GM18502 (cell line): ENCODE results near the gene CPT1B.

Source experiments
- ATAC-seq: cut with Tn5 transposase; IDR thresholded peaks from one replicate; pipeline ENCODE4 v1.9.1; 2021; ENCODE audit warnings: mild to moderate bottlenecking; ENCODE audit not compliant: unreplicated experiment, poor library complexity

CPT1B gene

DNA sequence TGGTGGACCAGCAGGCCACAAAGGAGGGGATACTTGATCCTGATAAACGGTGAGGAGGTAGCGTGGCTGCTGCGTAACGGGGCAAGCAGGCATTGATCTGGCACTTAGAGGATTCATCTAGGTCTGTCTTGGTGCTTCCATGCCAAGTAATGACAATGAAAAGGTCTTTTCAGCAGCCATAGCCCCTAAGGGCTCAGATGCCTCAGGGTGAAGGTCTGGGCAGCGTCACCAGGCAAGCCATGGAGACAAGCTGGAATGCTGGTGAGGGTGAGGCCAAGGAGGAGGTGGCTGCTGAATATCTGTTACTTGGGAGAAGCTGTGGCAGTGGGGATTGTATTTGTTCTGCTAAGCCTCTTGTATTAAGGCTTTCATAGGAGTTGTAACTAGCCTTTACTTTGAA is 9.2 kb upstream of the CPT1B start:
- no peak for ATAC-seq

DNA sequence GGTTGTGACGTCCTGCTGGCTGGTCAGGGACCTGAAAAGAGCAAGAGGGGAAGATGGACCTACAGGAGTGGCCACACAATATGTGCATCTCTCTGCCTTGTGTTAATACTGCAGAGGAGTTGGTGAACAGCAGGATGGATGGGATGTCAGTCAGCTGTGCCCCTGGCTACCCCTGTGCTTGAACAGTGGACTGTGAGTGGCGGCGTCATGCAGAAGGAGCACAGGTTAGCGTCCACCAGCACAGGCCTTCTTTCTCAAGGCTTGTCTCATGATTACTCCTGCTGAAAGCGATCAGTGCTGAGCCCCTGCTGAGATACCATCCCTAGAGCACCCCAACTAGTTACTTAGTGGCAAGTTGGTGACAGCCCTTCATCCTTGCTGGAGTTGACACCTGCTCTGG is 8.2 kb upstream of the CPT1B start:
- ATAC-seq: no peak

DNA sequence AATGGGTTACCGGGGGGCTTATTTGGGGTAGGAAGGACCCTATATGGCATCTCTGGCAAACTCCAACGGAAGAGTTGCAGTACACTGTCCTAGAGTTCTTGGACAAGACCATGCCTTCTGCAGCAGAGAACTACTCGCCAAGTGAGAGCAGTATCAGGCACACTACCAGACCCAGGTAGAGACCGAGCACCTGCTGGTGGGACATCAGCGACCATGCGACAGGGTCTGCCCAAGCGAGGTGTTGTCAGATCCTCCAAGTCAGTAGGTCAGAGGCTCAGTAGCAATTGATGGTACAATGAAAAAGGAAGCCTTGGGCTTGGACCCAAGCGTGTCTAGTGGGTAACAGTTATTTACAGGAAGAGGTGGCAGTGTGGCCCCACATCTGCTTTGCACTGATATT is 7.6 kb upstream of the CPT1B start:
- no peak for ATAC-seq

DNA sequence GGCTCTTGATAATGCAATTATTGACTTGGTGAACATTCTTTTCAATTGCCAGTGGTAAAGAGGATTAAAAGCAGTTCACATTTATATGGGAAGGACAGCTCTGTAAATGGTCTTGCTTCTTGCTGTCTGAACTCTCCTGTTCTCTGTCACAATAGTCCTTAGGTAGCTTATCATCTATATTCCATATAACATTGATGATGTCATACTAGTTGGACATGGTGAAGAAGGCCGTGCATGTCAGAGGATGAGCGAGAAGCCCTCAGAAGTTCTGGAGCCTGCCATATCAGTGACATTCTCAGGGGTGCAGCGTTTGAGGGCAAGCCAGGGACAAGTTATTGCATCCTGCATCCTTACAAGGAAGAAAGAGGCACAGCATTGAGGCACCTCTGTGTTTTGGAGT is 7.0 kb upstream of the CPT1B start:
- no peak for ATAC-seq

DNA sequence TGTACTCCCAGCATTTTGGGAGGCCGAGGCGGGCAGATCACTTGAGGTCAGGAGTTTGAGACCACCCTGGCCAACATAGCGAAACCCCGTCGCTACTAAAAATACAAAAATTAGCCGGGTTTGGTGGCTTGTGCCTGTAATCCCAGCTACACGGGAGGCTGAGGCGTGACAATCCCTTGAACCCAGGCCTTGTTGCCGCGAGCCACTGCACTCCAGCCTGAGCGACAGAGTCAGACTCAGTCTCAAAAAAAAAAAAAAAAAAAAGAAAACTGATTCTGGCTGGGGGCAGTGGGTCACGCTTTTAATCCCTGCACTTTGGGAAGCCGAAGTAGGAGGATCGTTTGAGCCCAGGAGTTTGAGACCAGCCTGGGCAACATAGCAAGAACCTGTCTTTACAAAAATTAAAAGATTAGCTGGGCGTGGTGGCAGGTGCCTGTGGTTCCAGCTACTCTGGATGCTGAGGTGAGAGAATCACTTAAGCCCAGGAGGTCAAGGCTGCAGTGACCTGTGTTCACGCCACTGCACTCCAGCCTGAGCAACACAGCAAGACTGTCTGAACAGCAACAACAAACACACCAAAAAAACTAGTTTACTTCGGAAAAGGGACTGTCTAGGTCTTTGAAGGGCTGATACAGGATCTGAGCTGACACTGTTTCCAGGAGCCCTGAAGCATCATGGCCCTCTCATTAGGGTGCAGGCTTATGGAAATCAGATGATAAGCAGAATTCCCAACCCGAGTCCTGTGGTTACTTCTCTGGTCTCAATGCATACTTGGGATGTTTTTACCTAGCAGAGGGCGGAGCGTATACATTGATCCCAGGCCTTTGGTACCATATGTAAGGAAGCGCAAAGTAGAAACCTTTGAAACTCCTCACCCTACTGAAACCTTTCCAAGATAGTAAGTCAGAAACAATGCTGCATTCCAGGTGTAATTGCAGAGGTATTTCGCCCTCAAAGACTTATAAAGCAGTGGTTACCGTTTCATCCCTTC is 6.2 kb upstream of the CPT1B start:
- ATAC-seq: no peak

DNA sequence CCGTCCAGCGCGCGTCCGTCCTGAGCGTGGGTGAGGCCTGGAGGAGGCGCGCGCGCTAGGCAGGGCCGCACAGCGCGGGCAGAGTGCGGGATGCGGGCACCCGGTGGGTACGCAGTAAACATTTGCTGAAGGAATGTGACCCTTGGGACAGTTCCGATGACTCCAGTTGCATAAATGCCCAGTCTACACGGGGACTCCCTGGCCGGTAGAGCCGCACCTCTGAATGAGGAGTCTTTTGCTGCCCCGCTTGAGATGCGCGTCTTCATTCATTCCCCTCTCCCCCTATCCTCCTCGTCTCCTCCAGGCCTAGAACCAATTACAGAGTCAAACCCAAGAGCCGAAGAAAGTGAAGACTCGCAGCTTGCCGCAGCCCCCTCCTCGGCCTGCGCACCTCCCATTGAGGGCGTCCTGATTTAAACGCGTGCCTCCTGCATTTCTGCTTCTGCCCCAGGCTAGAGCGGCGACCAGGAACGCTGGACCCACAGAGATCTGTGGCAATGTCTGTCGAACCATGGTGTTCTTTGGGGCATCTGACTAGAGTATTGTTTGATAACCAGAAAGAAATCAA is 5.2 kb upstream of the CPT1B start:
- peak; percentile 31 for ATAC-seq

DNA sequence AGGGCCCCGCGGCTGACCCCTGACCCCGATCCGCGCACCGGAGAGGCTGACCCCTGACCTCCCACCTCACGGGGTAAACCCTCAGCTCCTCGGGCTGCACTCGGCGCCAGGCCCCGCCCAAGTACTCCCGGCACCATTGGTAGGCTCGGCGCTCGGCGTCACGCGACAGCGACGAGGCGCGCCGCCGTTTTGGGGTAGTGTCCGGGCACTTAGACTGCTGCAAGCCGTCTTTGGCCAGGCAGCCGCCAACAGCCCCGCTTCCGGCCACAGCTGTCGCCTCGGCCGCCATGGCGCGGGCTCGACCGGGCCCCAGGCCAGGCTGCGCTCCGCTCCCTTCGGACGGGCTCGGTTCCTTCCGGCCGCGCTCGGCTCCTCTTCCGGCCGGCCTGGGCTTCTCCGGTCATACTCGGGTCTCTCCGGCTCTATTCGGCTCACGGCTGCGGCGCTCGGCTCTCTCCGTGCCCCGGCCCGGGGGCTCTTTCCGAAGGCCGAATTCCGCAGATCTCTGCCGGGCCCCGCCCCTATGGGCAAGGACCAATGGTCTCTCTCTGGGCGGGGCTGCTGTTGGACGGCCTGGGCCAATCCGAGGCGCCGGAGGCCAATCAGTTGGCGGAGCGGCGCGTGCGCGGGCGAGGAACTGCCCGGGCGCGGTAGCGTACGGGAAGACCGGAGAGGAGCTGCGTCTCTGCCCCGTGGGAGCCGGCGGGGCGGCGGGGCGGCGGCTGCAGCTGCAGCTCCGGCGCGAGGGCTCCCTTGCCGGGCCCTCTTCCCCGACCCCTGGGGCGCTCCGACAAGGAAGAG is 4.5 kb upstream of the CPT1B start, which contains the start of gene CHKB:
Gene CHKB (minus strand): TSS at position 357 of the 801 bp plus-strand sequence. CDS start 68 bp downstream, at position 289.
- ATAC-seq: peak; percentile 89

DNA sequence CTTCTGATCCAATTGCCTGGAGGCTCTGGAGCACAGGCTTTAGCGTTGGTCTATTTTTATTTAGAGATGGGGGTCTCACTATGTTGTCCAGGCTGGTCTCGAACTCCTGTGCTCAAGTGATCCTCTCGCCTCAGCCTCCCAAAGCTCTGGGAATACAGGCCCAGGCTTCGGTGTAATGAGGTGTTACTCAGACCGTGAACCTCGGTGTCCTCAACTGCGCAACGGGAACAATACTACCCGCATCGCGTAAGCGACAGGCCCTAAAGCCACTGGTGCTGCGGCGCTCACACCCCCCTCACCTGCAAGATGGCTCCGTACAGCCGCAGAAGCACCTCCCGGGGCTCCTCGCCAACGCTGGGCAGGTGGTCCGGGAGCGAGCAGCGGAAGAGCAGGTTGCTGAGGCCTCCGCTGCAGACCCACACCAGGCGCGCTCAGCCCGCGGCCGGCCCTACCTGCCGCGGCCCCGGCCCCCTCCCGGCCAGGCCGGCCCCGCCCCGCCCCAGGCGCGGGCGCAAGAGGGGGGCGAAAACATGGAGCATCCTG is 3.8 kb upstream of the CPT1B start:
- ATAC-seq: no peak

DNA sequence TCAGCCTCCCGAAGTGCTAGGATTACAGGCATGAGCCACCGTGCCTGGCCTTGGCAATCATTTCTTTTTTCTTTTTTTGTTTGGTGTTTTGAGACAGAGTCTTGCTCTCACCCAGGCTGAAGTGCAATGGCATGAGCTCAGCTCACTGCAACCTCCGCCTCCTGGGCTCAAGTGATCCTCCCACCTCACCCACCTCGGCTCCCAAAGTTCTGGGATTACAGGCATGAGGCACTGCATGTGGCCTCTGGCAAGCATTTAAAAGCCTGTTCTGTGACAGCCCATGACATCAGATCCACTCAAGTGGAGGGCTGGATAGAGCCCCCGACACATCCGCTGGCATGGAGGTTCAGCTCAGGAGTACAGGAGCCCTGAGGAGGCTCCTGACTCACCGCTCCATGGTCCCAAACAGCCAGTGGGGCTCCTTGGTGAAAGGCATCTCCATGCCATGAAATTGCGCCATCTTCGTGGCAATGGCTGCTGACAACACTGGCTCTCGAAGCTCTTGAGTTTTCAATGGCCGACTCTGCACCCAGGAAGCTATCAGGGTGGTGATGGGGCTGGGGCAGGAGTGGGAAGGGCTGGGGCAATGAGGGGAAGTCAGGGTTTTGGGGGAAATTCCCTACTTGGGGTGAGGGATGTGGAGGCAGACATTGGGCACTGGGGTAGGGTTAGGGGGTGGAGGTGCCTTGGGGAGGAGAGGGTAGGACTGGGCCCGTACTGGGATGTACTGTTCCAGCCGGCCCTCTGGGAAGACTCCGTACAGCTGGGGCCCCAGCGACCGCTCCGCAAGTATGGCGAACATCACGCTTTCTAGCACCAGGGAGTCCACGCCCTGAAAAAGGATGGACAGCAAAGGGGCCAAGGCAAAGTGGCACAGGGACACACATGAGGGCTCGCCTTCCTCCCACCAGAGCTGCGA is 3.1 kb upstream of the CPT1B start:
- ATAC-seq: no peak

DNA sequence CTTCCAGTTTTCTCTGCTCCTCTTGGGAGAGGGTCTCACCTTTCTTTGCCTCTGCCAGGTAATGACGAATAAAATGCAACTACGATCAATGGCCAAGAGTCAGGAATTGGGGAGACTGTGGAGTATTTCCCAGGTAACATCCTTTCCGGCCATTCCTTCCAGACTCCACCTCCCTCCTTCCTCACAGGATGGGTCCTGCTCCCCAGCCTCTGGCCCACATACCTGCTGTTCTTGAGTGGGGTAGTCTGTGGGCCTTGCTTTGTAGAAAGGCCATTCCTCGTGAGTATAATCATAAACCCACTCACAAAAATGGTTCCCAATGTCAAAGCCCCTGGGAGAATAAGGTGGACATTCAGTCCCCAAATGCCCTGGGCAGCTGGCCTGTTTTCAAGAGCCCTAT is 1.5 kb upstream of the CPT1B start:
- no peak for ATAC-seq

DNA sequence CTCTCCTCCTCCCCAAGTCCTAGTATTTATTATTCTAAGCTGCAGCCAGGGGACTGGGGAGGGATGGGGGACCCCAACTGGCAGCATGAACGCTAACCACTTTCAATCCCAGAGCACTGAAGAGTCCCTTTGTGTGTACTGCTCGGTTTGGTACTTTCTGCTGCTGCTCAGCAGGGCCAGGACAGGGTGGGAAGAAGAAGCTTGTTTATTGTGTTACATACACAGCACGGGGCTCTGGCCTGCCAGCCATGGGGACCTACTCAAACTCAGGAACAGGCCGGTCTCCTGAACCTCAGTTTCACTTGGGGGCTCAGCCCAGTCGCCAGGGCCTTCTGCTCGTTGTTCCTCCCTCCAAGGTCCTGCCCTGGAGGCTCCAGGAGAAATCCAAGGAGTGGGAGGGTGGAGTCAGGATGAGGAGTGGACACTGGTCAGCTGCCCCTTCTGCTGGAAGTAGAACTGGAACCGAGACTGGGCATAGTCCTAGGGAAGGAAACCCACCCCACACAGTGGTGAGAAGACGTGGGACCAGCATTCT is 616 bp upstream of the CPT1B start:
- ATAC-seq: no peak

DNA sequence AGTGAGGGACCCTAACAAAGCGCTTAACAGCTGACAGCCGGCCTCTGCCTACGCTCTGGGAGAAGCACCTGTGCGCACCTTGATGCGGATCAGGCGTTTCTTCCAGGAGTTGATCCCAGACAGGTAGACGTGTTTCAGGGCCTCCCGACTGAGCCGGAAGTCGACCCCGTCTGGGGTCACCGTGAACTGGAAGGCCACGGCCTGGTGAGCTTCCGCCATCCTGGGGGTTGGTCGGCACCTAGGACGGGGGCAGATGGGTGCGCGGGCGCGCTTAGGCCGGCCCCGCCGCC is 585 bp downstream of the CPT1B start:
- ATAC-seq: no peak

DNA sequence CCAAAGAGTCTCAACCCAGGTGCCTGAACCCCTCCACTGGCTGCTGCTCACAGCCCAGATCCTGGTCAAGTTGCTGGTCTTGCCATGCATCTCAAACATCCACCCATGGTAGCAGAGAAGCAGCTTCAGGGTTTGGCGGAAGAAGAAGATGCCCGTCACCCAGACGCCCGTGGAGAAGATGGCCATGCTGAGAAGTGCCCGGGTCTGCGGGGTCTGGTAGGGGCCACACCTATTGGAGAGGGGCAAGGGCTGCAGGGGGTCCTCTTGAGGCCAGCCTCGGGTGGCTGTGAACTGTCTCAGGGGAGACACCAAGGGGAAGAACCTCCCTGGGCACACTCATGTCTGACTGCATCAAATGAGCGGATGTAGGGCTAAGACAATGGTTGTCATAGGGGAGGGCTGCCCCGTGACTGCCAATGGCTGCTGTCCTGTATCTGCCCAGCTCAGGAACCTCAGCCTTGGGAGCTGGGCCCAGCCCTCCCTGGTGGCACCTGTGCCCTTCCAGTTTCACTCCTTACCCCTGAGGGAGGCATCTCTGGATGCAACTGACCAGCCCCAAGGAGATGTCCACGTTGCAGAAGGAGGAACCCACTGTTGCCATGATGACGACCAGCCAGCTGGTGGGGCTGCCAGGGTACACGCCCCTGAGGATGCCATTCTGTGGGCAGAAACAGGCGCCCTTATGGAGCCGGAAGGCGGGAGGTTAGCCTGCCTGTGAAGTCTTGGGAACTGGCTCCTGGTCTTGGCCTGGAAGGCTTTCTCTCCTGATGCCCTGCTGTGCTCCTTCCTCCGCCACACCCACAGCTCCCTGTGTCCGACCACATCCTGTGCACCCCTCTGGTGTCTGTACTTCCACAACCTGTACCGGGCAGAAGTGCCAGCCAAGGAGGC is 1.2 kb downstream of the CPT1B start:
- ATAC-seq: no peak

DNA sequence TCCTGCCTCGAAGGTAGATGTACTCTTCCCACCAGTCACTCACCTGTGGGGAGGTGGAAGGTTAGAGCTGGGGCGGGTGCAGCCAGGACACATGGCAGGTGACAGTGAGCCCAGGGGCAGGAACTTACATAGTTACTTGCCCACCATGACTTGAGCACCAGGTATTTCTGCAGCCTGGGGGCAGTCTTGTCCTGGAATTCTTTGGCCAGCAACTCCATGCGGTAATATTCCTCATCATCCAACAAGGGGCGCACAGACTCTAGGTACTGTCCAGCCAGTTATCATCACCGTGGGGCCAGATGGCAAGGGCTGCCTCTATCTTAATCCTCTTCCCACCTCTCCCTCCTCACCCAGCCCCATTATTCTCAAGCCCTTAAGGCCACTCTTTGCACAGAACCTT is 2.2 kb downstream of the CPT1B start:
- no peak for ATAC-seq

DNA sequence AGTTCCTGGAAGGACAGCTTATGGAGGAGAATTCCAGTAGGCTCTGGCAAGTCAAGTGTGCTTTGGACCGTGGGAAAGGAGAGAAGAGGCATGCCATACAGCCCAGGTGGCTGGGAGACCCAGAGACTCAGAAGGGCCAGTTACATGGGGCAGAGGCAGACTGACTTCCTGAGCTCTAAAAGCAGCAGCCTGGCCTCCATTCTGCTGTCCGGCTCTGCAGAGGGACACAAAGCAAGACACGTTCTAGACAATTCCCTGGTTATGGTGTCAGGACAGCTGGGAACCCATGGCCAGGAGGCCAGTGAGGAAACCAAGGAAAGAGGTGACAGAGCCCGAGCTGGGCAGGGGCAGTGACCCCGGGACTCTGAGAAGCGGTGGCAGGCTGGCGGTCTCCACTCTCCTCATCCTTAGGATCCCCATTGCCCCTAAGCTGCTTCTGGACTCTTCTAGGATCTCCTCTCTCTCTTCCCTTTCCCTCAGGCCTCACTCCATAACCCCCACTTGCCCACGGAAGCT is 2.7 kb downstream of the CPT1B start:
- ATAC-seq: no peak

DNA sequence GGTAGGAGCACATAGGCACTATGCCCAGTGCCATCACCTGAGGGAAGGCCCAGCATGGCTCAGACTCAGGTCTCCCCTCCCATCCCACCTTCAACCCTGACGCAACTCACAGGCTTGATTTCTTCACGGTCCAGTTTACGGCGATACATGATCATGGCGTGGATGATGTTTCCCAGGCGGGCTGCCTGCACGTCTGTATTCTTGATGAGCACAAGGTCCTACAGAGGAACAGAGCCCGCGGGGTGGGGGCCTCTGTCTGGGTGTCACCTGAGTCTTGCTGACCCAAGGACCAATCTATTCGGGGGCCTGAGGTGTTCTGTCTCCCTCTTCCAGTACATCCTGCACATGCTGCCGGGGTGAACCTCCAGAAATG is 3.9 kb downstream of the CPT1B start:
- no peak for ATAC-seq

DNA sequence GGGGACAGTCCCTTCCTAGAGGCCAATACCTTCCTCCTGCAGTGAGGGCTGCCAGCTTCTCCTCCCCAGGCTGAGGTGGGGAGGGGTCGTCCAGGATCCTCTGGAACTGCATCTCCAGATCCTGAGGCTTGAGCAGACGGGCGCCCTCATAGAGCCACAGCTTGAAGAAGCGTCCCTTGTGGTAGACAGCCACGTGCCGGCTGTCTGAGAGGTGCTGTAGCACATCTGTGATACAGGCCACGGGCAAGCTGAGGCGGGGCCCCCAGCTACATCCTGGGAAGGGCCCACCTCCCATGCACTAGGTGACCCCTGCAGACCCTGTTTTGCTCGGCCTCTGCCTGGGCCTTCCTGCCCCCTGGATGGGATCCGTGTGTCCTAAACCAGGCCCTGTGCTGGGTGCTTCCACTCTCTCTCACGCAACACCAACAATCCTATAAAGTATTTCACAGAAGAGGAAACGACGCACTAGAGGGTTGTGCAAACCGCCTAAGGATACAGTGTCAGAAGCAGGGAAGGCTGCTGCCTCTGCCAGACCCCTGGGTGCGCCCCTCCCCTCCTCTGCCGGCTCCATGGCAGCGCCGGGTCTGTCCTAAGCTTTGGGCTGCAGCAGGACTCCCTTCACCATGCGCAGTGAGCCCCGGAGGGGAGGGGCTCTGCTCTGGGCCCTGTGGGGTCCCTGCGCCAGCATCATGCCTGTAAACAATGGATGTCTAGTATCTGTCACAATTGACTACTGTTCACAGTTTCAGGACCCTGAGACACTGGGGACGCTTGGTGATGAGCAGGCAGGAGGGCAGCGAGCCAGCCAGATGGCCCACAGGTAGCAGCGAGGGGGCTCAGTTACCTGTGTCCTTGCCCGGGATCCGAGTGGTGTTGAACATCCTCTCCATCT is 4.5 kb downstream of the CPT1B start:
- ATAC-seq: no peak
